Dermis blood vessel endothelial cell (primary cell): ENCODE data around the gene TSPY1. TPM values are rescaled to one million over a fixed set of nuclear protein-coding genes. Genes with fewer than 3 reads are reported as not detected.
"Not testable (repeated sequence)": the region's sequence is repeated elsewhere in the genome, so short reads cannot be mapped to it uniquely, and the experiment has no call there.

Experiments
- DNase-seq: peaks from one replicate; pipeline ENCODE4 v3.0.0; 2010
- total RNA-seq: library from RNA; depleted of rRNA; stranded (reverse); fragments of >200 nt; gene quantifications from 2 replicates; pipeline ENCODE4 v1.2.3, GENCODE V29; 2014

TSPY1 gene, protein sequence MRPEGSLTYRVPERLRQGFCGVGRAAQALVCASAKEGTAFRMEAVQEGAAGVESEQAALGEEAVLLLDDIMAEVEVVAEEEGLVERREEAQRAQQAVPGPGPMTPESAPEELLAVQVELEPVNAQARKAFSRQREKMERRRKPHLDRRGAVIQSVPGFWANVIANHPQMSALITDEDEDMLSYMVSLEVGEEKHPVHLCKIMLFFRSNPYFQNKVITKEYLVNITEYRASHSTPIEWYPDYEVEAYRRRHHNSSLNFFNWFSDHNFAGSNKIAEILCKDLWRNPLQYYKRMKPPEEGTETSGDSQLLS
- not detected in 2 replicates for total RNA-seq

DNA sequence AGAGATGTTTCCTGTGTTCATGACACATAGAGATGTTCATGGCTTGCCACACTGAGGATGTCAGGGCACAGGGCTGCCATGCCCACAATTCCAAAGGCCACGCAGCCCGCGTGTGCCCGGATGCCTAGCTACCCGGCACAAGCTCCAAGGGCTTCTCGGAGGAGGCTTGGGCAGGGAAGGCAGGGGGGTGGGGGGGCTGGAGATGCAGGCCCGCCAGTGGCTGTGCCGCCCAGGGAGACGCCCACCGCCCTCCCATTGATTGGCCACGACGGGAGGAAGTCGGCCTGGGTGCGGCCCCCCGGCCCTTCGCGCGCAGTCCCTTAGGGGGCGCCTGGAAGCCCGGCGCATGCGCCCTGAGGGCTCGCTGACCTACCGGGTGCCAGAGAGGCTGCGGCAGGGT is at the start of gene TSPY1:
TSS of gene TSPY1 (plus strand) at position 301 of the 400 bp plus-strand sequence. CDS start at position 347, 46 bp downstream.
- DNase-seq: not testable (repeated sequence)

GRCh38 chrY:9486967-9487366 is 20.2 kb downstream of the TSPY1 start, which contains the start of gene TSPY9:
TSPY9 (plus strand) TSS chrY:9487267; CDS start chrY:9487313, 46 bp downstream.
- DNase-seq: not testable (repeated sequence)

DNA sequence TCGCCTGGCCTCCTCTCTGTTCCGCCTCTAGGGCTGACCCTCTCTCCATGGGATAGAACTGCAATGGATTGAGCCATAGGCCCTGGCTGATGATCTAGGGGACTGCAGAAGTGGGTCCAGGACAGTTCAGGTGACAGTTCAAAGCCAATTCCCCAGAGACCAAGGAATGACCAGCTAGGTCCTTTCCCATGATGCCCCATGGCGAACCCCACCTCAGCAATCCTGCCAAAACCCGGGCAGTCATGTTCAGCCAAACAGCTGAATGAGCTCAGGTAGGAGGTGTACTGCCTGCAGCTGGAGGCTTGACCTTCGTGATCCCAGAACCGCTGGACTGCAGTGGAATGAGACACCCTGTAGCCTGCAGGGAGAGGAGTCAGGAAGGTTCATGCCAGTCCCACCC is 37.6 kb downstream of the TSPY1 start:
- not testable (repeated sequence) for DNase-seq

- DNase-seq: not testable (repeated sequence)
Measured at GRCh38 chrY:9516287-9516686, 49.5 kb downstream of the TSPY1 start.

Other genes with a start within 250 kb of the TSPY1 start
- not detected in 2 replicates for gene TSPY4, start 129.5 kb upstream of the TSPY1 start, total RNA-seq
- not detected in 2 replicates for gene TSPY8, start 109.2 kb upstream of the TSPY1 start, total RNA-seq
- not detected in 2 replicates for gene TSPY3, start 68.5 kb upstream of the TSPY1 start, total RNA-seq
- gene TSPY9, start 20.3 kb downstream of the TSPY1 start, total RNA-seq: not detected in 2 replicates
- not detected in 2 replicates for gene TSPY10, start 60.9 kb downstream of the TSPY1 start, total RNA-seq